WTC11 (cell line): Measurements from ENCODE around the gene CDS1. TPM values are rescaled to one million over a fixed set of nuclear protein-coding genes. Genes with fewer than 3 reads are reported as not detected.

Source experiments
- ATAC-seq: fragments of 200-7000 bp; cut with Tn5 transposase; 2 replicates; pipeline ENCODE4 v1.10.0; 2021; ENCODE audit warnings: mild to moderate bottlenecking, moderate library complexity
- CTCF ChIA-PET: fragments of 300-600 bp; sonication (Branson Sonifier 250); formaldehyde crosslinking; loops from one replicate; lab custom pipeline; 2021; ENCODE audit warnings: antibody characterized with exemption; lab: Charles Lee
- POLR2A ChIA-PET: fragments of 350-600 bp; sonication (Branson Sonifier 250); formaldehyde crosslinking; loops from one replicate; lab custom pipeline; 2021; ENCODE audit warnings: antibody characterized with exemption; lab: Charles Lee
- DNase-seq: peaks from one replicate; pipeline ENCODE4 v3.0.0; 2021; ENCODE audit warnings: low spot score
- H3K27ac Mint-ChIP-seq: 2 replicates; pipeline ENCODE4 v1.8.0; 2021; ENCODE audit warnings: mixed read lengths
- H3K27me3 Mint-ChIP-seq: 2 replicates; pipeline ENCODE4 v1.8.0; 2021; ENCODE audit warnings: low read depth, mild to moderate bottlenecking, moderate library complexity, mixed read lengths
- H3K36me3 Mint-ChIP-seq: 2 replicates; pipeline ENCODE4 v1.8.0; 2021; ENCODE audit warnings: mixed read lengths
- H3K4me1 Mint-ChIP-seq: 2 replicates; pipeline ENCODE4 v1.8.0; 2022; ENCODE audit warnings: mixed read lengths
- H3K4me3 Mint-ChIP-seq: 2 replicates; pipeline ENCODE4 v1.8.0; 2021; ENCODE audit warnings: mild to moderate bottlenecking, moderate library complexity, mixed read lengths
- H3K9me3 Mint-ChIP-seq: 2 replicates; pipeline ENCODE4 v1.8.0; 2021; ENCODE audit warnings: mixed read lengths
- ATF6 ChIP-seq: sonication (generic); formaldehyde crosslinking; IDR thresholded peaks from 2 replicates; pipeline ENCODE4 v1.8.1; 2023; ENCODE audit warnings: mild to moderate bottlenecking, missing genetic modification reagents
- E2F5 ChIP-seq: sonication (generic); formaldehyde crosslinking; IDR thresholded peaks from 2 replicates; pipeline ENCODE4 v1.8.1; 2022; ENCODE audit warnings: mild to moderate bottlenecking, moderate library complexity, missing genetic modification reagents
- FOXJ3 ChIP-seq: sonication (generic); formaldehyde crosslinking; IDR thresholded peaks from 2 replicates; pipeline ENCODE4 v1.9.0; 2021; ENCODE audit warnings: missing genetic modification reagents, mild to moderate bottlenecking, borderline replicate concordance
- FOXK1 ChIP-seq: sonication (generic); formaldehyde crosslinking; IDR thresholded peaks from 2 replicates; pipeline ENCODE4 v1.8.0; 2022; ENCODE audit warnings: mild to moderate bottlenecking, moderate library complexity, missing genetic modification reagents
- FOXP1 ChIP-seq: sonication (generic); formaldehyde crosslinking; IDR thresholded peaks from 2 replicates; pipeline ENCODE4 v1.8.0; 2022; ENCODE audit warnings: missing genetic modification reagents, mild to moderate bottlenecking, moderate library complexity, borderline replicate concordance
- HMGXB4 ChIP-seq: sonication (generic); formaldehyde crosslinking; IDR thresholded peaks from 2 replicates; pipeline ENCODE4 v1.8.1; 2023; ENCODE audit warnings: mild to moderate bottlenecking, moderate library complexity, missing genetic modification reagents
- KAT7 ChIP-seq: sonication (generic); formaldehyde crosslinking; IDR thresholded peaks from 2 replicates; pipeline ENCODE4 v1.8.1; 2023; ENCODE audit warnings: missing genetic modification reagents, mild to moderate bottlenecking, borderline replicate concordance
- MAX ChIP-seq: sonication (generic); formaldehyde crosslinking; IDR thresholded peaks from 2 replicates; pipeline ENCODE4 v1.8.0; 2022; ENCODE audit warnings: mild to moderate bottlenecking, missing genetic modification reagents
- MXD4 ChIP-seq: fragments of 250-450 bp; sonication (Bioruptor Pico); IDR thresholded peaks from 2 replicates; pipeline ENCODE4 v1.8.0; 2021; ENCODE audit warnings: mild to moderate bottlenecking, moderate library complexity, borderline replicate concordance
- NFE2L1 ChIP-seq: sonication (generic); formaldehyde crosslinking; IDR thresholded peaks from 2 replicates; pipeline ENCODE4 v1.8.1; 2023; ENCODE audit warnings: missing genetic modification reagents
- PREB ChIP-seq: sonication (generic); formaldehyde crosslinking; IDR thresholded peaks from 2 replicates; pipeline ENCODE4 v1.8.1; 2022; ENCODE audit warnings: mild to moderate bottlenecking, missing genetic modification reagents, moderate library complexity, borderline replicate concordance
- SP1 ChIP-seq: sonication (generic); formaldehyde crosslinking; conservative IDR thresholded peaks from 2 replicates; pipeline ENCODE4 v1.8.1; 2022; ENCODE audit warnings: missing genetic modification reagents
- STAT6 ChIP-seq: sonication (generic); formaldehyde crosslinking; conservative IDR thresholded peaks from 2 replicates; pipeline ENCODE4 v1.8.1; 2023; ENCODE audit warnings: mild to moderate bottlenecking, low read depth, missing genetic modification reagents, moderate library complexity
- ZNF512 ChIP-seq: sonication (generic); formaldehyde crosslinking; IDR thresholded peaks from 2 replicates; pipeline ENCODE4 v1.8.1; 2022; ENCODE audit warnings: missing genetic modification reagents, borderline replicate concordance
- total RNA-seq: library from RNA; stranded (reverse); gene quantifications from 3 replicates; pipeline ENCODE4 v1.2.3, GENCODE V29; 2021

Gene CDS1
- total RNA-seq, 1 experiment from 2014 or later, result 18.3 TPM

- TF ChIP-seq ATF6 (CRISPR knock-in tag) (no peak), STAT6 (no peak)
- TF ChIP-seq, all 79 proteins: peak for 0
Measured at GRCh38 chr4:84666439-84666838, 83.5 kb downstream of the CDS1 start (continued).

- DNase-seq (no peak), ATAC-seq (no peak)
- no peak overlapping the region for H3K27ac Mint-ChIP-seq
- peaks cover 48% of the 10 kb centered on the region for H3K36me3 Mint-ChIP-seq
- H3K4me1 Mint-ChIP-seq, result no peaks in the 10 kb centered on the region
- peaks cover 25% of the 10 kb centered on the region for H3K9me3 Mint-ChIP-seq
- CTCF ChIA-PET, result interaction anchor here (1.3 kb wide), 1 partner anchor 91 kb away, joined by 3 read pairs; no protein-coding TSS in a partner anchor
- TF ChIP-seq KAT7 (CRISPR knock-in tag) (no peak), FOXJ3 (CRISPR knock-in tag) (no peak), FOXP1 (CRISPR knock-in tag) (no peak), FOXK1 (CRISPR knock-in tag) (no peak), PREB (CRISPR knock-in tag) (no peak), NFE2L1 (CRISPR knock-in tag) (no peak), E2F5 (CRISPR knock-in tag) (no peak), HMGXB4 (CRISPR knock-in tag) (no peak), MXD4 (CRISPR knock-in tag) (no peak), SP1 (CRISPR knock-in tag) (no peak)
- H3K27me3 Mint-ChIP-seq, result no peaks in the 10 kb centered on the region
- H3K4me3 Mint-ChIP-seq, result no peak overlapping the region
- POLR2A ChIA-PET, result no interaction called here
Measured at GRCh38 chr4:84669201-84669600, 86.3 kb downstream of the CDS1 start.

GRCh38 chr4:84672177-84672576, 89.2 kb downstream of the CDS1 start:
- no peak overlapping the region for H3K27ac Mint-ChIP-seq
- H3K36me3 Mint-ChIP-seq, result peaks cover 30% of the 10 kb centered on the region
- no peaks in the 10 kb centered on the region for H3K4me1 Mint-ChIP-seq
- H3K9me3 Mint-ChIP-seq, result peaks cover 2% of the 10 kb centered on the region; the same call in 1 of the 2 replicates
- TF ChIP-seq MAX (CRISPR knock-in tag) (no peak), ZNF512 (CRISPR knock-in tag) (no peak)
- TF ChIP-seq, all 79 proteins: peak for 0
- ATAC-seq (no peak), DNase-seq (no peak)
- ChIA-PET POLR2A (no interaction called here), CTCF (interaction anchor here (1.1 kb wide), 1 partner anchor 93 kb away, joined by 4 read pairs; no protein-coding TSS in a partner anchor)
- no peak overlapping the region for H3K4me3 Mint-ChIP-seq
- no peaks in the 10 kb centered on the region for H3K27me3 Mint-ChIP-seq
